Fibroblast of peridontal ligament (primary cell): ENCODE measurements around the gene ACVR1B.

Source experiments
- DNase-seq: peaks from one replicate; pipeline ENCODE4 v3.0.0-alpha.2; 2010; ENCODE audit errors: extremely low read depth

ACVR1B gene

DNA sequence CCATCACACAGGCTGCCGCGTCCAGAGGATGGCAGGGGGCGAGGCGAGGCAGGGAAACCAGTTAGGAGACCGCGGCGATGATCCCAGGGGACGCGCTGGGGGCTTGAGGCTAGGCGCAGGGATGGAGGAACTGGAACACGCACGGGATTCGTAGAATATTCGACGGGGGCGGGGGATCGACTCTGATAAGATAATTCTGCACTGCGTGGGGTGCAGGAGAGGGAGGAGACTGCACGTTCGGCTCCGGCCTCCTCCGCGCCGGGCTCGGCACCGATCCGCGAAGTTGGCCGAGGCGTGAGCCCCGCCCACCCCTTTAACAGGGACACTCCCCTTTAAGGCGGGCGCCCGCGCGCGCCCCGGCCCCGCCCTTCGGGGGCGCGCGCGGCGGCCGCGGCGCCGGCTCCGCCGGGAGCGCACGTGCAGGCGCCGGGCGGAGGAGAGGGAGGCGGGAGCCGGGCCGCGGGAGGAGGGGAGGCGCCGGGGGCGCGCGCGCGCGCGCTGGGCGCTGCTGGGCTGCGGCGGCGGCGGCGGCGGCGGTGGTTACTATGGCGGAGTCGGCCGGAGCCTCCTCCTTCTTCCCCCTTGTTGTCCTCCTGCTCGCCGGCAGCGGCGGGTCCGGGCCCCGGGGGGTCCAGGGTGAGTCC lies at the start of gene ACVR1B:
TSS of gene ACVR1B (plus strand) at position 501 of the 644 bp plus-strand sequence. CDS start at position 546, 45 bp downstream.
- peak; percentile 78 for DNase-seq

DNA sequence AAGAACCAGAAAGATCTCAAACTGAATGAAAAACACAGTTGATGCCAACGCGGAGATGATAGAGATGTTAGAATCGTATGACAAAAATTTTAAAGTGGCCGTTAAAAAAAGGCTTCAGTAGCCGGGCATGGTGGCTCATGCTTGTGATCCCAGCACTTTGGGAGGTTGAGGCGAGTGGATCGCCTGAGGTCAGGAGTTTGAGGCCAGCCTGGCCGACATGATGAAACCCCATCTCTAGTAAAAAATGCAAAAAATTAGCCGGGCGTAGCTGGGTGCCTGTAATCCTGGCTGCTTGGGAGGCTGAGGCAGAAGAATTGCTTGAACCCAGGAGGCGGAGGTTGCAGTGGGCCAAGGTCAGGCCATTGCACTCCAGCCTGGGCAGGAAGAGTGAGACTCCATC lies 49.6 kb upstream of the ACVR1B start:
- no peak for DNase-seq

DNA sequence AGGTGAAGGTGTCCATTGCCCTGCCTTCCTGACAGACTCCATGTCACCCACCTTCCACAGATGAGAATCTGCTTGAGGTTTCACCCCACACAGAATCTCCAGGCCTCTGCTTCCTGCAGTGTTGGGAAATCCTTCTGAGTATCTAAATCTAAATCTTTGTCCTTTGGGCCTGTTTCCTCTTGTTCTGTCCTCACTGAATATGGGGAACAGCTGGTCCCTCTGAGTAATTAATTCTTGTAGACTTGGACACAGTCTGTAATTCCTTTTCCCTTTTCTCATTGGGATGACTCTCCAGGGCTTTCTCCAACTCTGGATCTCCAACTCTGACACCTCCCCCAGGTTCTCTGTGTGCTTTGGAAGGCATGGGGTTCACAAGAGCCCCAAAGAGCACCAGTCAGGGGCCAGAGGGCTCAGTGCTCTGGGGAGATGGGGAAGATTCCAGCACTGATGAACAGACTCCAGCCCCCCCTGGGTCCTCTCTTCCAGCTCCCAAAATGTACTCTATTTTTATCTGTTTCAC lies 46.5 kb upstream of the ACVR1B start:
- DNase-seq = peak; percentile 65

DNA sequence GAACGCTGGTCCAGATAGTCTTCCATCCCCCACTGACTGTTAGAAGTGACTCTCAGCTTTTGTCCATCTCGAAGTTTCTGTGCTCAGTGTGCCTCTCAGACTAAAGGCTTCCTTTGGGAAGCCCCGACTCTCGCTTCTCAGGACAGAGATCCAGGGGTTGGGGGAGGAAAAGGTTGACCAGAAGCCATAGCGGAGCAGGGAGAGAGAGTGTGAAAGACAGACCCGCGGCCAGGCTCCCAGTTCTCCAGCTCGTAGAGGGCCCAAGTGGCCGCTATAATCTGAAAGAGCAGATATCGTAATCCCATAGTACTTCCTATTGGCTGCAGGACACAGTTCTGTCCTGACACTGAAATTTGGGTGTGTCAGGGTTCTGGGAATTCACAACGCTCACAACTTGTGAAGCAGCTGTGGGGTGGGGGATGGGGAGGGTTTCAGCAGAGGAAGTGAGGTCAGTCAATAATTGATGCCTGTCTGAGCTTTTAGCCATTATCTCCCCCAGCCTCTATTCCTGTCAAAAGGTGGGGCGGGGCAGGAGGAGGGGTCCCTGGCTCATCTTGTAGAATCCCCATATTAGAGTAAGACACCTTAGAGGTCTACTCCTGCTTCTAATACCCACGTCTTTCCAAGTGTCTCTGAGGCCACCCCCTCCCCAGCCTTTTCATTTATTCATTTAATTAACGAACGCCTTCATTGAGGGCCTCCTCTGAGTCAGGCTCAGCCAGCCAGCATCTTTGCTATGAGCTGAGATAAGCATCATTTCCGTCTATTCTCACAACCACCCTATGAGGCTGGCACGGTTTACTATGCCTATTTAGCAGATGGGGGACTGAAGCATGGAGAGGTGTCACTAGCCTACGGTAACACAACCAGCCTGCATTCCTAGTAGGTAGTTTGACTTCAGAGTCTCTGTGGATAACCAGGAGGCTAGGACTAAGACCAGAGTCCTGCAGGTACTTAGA lies 45.7 kb upstream of the ACVR1B start:
- DNase-seq = peak; percentile 34

DNA sequence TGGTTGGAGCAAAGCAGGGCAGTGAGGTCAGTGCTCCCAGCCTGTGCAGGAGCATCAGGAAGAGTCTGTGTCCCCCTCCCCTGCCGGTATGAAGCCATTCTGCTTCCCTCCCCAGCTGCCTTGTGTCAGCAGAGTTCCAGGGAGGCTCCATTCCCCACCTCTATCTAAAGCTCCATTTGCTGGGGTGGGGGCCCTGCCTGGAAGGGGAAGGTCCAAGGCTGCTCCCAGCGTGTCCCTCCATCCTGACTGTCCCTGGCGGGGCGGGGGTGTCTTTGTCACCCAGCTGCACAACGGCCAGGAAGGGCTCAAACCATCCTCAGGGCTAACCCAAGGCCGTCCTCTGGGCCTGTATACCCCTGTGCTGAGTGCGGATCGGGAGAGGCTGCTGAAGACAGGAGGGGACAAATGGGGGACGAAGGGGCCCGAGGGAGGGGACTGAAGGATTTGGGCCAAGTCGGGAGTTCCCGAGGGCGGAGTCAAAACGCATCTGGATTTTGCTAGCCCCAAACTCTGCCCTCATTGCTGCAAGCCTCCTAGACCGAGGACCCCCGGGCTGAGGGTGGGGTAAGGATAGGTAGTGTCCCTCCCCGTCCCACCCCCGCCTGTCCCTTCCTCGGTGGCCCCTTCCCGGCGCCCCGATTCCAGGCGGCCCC lies 44.9 kb upstream of the ACVR1B start:
- DNase-seq = no peak

DNA sequence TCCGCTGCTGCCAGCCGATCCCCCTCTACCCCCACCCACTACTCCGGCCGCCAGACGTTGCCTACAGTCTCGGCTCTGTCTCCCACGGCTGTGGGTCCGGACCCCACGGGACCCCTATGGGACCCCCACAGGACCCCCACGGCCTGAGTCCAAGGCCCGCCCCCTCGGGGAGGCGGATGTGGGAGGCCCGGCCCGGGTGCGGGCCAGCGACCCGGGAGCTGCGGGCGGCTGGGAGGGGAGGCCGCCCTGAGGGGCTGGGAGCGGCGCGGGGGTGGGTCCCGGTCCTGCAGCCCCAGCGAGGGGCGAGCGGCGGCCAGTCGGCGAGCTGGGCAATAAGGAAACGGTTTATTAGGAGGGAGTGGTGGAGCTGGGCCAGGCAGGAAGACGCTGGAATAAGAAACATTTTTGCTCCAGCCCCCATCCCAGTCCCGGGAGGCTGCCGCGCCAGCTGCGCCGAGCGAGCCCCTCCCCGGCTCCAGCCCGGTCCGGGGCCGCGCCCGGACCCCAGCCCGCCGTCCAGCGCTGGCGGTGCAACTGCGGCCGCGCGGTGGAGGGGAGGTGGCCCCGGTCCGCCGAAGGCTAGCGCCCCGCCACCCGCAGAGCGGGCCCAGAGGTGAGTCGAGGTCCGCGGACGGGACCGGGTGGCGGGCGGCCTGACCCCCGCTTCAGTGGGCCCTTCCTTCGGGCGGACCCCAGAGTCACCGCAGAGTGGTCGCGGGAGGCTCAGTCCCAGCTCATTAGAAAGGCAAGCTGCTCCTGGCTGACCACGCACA lies 44.2 kb upstream of the ACVR1B start, which contains the start of gene ACVRL1:
TSS of gene ACVRL1 (plus strand) at position 422 of the 773 bp plus-strand sequence. CDS start 4,971 bp downstream, outside the sequence.
- DNase-seq = no peak

GRCh38 chr12:51907856-51908425 lies 43.6 kb upstream of the ACVR1B start:
- no peak for DNase-seq

- no peak for DNase-seq
These were observed 42.5 kb upstream of the ACVR1B start for GRCh38 chr12:51908876-51909592.

GRCh38 chr12:51910168-51910567 lies 41.3 kb upstream of the ACVR1B start:
- DNase-seq = peak; percentile 64

GRCh38 chr12:51910691-51911090 lies 40.8 kb upstream of the ACVR1B start:
- DNase-seq = no peak

- DNase-seq = no peak
These were observed 40.2 kb upstream of the ACVR1B start for GRCh38 chr12:51911307-51911706.

DNA sequence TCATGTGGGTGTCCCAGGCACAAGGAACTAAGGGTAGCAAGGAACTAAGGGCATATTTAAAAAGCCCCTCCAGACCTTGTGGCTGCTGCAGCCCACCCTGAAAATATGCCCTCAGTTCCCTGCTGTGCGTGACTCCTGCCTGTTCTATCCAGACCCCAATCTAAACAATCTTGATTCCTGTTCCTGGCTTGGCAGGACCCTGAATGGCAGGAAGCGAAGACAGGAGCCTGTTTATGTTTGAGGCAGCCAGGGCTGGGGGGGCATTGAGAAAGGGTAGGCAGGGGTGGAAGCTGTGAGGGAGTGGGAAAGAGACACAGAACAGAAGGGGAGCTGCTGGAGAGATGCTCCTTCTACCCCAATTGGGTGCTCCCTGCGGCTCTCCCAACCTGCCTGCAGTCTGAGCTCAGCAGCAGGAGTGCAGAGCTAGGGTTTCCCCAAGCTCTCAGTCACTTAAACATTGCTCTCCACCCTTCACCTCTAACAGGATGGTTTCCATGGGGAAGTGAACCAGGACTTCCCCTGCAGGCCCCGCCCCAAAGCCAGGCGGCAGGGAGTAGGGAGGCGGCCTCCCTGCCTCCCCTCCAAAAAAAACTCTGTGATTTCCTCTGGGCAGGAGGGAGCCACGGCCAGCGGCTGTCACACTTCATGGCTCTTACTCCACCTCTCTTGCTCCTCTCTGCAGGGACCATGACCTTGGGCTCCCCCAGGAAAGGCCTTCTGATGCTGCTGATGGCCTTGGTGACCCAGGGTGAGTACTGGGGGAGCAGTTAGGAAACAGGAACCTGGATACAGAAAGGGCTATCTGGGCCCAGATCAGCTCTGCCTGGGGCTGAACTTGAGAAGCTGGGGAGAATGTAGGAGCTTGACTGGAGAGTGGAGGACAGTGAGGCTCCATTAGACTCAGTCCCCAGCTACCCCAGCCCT lies 39.4 kb upstream of the ACVR1B start:
- no peak for DNase-seq

DNA sequence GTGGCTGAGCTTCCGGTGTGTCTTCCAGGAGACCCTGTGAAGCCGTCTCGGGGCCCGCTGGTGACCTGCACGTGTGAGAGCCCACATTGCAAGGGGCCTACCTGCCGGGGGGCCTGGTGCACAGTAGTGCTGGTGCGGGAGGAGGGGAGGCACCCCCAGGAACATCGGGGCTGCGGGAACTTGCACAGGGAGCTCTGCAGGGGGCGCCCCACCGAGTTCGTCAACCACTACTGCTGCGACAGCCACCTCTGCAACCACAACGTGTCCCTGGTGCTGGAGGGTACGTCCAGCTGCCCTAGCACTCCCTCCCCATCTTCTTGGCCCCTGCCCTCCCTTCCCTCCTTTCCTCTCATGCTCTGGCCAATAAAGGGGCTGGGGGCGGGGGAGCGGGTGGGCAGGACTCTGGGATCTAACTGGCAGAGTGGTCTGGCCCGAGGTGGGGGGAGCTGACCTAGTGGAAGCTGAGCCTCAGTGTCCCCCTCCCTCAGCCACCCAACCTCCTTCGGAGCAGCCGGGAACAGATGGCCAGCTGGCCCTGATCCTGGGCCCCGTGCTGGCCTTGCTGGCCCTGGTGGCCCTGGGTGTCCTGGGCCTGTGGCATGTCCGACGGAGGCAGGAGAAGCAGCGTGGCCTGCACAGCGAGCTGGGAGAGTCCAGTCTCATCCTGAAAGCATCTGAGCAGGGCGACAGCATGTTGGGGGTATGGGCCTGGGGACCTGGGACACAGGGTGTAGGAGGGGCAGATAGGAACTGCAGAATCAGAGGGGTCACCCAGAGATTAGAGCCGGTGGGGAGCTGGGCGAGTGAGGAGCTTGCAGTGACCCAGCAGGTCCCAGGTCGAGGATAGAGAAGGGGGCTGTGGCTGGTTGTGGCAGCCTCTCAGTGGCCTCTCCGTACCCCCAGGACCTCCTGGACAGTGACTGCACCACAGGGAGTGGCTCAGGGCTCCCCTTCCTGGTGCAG lies 38.1 kb upstream of the ACVR1B start:
- no peak for DNase-seq

GRCh38 chr12:51914034-51914923 lies 37.2 kb upstream of the ACVR1B start:
- no peak for DNase-seq

- DNase-seq = no peak
These were observed 36.4 kb upstream of the ACVR1B start for GRCh38 chr12:51915003-51915625.

GRCh38 chr12:51915951-51916350 lies 35.5 kb upstream of the ACVR1B start:
- DNase-seq = no peak
